Ammon's horn (tissue), 1 donor: ENCODE data around the gene LARP6.
A peak's percentile ranks its signal among the peaks of the same experiment; 100 is the strongest.
"Not testable (repeated sequence)": the region's sequence is repeated elsewhere in the genome, so short reads cannot be mapped to it uniquely, and the experiment has no call there.

Experiments
- DNase-seq: peaks from one replicate; pipeline ENCODE4 v3.0.0-alpha.2; 2016; ENCODE audit warnings: low spot score

The LARP6 gene

DNA sequence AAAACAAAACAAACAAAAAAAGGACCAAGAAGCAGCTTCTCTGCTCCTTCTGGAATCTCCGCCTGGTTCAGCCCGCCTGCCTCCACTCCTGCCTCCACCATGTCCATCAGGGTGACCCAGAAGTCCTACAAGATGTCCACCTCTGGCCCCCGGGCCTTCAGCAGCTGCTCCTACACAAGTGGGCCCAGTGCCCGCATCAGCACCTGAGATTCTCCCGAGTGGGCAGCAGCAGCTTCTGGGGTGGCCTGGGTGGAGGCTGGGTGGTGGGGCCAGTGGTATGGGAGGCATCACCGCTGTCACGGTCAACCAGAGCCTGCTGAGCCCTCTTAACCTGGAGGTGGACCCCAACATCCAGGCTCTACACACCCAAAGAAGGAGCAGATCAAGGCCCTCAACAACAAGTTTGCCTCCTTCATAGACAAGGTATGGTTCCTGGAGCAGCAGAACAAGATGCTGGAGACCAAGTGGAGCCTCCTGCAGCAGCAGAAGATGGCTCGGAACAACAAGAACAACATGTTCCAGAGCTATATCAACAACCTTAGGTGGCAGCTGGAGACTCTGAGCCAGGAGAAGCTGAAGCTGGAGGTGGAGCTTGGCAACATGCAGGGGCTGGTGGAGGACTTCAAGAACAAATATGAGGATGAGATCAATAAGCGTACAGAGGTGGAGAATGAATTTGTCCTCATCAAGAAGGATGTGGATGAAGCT, 4.8 kb upstream of the LARP6 start:
- not testable (repeated sequence) for DNase-seq

DNA sequence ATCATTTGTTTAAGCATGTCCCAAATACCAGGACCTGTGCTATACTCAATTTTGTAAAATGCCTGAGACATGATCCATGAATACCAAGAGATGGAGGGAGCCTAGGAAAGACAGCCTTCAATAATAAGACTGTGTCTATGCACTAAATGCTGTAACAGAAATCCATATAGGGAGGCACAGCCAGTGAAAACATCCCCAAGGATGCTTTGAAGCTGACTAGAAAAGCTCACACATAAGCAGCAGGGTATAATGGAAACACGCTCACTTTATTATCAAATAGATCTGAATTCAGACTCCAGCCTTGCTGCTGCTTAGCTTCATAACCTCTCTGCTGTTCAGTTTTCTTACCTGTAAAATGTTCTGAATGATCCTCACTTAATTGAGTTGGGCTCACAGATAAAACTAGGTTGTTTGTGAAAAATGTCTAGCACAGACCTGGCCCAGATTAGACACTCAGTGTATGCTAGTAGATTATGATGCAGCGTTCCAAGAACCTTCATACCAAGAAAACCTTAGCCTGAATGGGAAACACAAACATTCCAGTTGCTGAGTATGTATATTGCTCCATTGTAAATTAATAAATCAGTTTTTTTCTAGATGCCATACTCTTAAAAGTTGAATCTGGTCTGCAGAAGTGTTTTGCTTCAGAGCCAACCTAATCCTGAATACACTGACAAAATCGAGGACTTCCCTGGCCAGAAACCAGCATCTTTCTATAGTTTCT, 3.8 kb upstream of the LARP6 start:
- no peak for DNase-seq

DNA sequence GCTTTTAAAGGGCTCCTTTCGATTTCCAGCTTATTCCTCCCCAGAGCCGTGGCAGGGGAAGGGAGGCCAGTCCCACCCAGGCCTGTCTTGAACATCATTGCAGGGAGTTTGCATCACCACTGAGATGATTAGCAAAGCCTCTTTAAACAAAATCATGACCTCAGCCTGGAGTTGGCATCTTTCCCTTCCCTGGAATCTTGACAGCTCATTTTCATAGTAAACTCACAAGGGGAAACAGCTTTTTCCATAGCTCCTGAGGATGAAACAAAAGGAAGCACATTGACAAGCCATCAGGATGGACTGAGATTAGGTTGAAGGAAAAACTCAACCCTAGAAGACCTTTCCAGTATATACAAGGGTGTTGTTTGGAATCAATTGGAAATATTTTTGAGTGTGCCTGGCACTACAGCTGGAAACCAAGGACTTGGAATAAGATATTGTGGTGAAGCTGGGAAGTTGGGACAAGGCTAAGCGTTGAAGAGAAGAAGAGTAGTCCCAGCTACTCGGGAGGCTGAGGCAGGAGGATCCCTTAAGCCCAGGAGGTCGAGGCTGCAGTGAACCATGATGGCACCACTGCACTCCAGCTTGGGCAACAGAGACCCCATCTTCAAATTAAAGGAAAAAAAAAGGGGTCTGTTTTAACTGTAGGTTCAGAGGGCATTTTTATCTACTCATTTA, 3.1 kb upstream of the LARP6 start:
- DNase-seq = peak; percentile 74

DNA sequence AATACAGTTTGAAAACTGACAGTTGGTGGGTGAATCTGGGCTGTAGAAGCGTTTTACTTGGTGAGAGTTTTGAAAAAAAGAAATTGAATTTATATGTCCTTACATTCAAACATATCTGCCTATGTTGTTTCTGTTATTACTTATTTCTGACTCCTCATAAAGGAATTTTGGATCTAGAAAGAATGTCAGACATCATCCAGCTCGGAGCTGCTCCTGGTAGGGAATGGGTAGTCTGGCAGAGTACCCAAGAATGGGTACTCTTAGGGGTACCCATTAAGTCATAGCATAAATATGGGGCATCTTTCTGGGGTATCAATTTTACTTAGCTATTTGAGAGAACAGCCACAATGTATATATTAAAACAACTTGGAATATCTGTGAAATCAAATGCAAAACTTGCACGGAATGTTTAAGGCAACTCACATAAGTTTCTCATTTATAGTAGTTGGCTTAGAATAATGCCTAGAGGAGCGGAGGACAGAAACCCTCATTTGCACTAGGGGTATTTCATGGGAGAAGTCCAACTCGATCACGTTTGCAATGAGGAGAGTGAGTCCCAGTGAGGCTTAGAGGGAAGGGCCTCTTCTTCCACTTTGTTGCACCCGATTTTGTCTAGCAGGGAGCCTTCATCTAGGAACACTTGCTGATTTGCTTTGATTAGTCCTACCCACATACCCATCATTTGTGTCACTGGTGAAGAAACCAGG, 2.4 kb upstream of the LARP6 start:
- no peak for DNase-seq

DNA sequence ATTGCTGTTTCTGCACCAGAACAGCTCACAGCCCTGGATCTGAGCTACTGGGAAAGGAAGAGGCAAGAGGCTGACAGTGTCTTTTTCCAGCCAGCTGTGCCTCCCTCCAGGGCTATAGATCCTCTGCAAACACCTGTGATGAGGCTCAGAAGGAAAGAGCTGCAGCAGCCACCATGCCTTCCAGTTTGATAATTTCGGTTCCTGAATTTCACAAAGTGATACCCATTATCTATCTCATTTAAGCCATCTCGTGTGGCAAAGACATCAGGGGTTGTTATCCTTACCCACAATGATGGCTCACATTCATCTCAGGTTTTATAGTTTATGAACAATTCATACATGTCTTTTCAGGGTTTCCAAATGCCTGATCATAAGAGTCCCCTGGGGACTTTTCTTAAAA, 1.8 kb upstream of the LARP6 start:
- DNase-seq = no peak

DNA sequence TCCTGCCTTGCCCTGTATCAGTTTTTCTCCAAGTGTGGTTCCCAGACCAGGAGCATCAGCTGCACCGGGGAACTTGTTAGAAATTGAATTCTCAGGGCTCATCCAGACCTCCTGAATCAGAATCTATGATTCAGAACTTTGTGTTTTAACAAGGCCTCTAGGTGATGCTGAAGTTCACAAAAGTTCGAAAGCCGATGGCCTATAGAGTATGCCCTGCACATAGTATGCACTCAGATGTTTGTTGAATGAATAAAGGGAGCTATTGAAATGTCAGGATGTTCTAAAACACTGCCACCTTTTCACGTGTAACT, 664 bp upstream of the LARP6 start:
- peak; percentile 52 for DNase-seq

DNA sequence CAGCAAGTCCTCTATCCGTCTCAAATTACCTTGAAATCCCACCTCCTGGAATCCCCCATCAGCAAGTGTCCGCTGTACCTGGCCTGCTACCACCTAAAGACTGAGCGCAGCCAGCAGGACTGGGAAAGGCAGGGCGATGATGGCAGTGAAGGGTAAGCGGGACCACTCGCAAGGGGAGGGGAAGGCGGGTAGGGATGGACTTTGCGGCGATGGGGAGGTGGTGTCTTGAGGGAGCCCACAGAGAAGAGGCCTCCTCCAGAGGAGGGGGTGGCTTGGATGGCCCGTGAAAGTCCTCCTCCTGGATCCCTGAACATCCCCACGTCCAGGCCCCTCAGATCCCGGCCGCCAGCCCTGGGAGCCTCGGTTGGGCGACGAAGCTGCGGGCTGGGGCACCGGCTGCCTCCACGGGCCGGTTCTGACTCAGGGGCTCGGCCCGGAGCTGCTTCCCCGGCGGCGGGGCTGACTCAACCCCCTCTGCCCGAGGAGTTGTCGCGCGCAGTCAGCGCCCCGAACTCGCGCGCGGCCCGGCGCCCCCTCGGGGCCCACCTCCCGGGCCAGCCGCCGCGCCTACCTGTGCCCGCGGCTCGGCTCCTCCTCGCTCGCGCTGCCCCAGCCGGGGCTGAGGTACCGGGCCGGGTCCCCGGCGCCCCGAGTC, 512 bp downstream of the LARP6 start:
- DNase-seq = peak; percentile 49

DNA sequence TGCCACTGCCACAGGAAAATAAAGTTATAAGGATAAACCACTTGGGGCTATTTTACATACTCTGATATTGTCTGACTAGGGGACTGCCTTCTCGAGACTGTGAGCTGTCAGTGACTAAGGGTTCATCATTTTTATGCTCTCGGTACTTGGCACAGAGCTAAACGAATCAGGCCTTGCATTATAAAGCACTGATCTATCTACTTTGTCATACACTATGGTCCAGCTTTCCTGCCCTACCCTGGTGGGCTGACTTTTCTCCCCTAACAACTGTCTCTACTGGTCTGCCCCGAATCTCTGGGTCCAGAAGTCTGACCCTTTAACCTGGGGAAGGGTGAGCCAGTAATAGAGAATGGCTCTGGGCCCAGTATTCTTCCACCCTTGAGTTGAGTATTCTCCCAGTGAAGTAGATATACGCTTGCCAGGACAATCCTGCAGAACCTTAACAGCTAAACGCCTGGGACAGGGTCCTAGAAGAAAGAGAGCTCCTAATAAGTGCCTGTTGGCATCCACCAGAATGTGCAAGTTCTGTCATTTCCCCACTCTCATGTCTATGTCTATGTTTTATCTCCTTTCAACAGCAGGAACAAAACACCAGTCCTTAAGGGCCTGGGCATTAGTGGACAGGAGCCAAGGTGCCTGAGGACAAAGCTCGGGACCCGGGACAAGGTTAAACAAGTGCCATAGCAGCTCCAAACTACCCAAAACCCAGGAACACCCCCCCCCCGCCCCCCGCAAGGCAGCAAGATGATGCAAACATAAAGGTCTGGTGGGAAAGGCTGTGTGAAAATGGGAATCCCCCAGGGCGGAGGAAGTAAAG, 1.2 kb downstream of the LARP6 start:
- no peak for DNase-seq

DNA sequence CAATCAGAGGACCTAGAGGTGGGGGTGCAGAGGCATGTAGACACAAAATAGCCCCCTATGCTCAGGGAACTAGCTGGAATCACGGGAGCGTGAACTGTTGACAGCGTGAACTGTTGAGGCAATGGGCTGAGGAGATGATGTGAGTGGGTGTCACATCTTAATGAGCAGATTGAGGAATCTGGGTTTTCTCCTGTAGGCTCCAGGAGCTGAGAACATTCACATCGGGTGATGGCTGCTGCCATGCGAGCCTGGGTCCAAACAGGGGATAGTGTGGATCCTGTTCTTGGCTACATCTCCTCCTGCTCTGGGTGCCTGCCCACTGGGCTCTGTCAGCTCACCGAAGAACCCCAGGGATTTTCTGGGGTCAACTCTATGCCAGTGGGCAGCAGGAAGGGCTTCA, 2.1 kb downstream of the LARP6 start:
- no peak for DNase-seq

DNA sequence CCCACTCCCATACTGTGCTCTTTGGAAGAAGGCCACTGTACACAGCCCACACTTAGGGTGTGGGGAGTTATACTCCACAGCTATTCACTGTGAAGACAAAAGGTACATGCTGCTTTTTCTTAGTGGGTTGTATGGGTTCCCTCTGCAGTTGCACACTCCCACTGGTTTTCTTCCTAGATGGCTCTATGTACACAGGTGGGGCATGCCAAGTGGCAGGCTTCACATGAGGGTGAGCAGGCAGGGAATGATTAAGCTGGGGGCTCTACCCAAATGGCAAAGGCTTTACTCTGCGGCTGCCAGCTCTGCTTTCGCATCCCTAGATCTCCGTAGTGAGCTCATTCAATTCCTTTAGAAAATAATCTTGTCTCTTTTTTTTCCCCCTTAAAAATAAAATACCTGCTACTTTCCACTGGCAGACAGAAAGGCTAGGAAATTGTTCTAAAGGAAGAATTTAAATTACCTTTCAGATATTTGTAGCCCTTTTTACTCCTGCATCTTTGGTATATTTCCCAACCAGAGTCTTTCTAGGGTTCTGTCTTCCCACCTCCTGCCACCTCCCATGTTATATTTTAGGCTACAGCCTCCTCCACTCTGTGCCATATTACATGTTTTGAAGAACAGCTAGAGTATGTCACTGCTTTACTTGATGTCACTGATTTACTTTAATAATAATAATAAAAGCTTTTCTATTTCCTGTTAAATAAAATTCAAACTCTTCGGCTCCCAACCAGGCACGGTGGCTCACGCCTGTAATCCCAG, 8.2 kb downstream of the LARP6 start:
- no peak for DNase-seq

DNA sequence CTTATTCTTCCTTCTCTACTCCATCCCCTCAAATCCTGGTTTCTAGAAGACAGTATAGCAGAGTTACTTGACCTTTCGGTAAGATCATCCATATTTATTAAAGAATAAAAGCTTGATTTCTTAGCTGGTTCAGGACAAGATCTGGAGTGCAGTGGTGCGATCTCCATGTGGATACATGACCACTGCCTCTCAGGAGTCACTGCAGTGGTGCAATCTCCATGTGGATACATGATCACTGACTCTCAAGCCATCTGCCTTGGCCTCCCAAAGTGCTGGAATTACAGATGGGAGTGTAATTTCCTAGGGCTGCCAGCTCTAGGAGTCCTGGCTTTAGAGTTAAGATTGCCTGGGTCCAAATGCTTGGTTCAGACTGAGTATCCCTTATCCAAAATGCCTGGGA, 16.5 kb downstream of the LARP6 start:
- DNase-seq = no peak

DNA sequence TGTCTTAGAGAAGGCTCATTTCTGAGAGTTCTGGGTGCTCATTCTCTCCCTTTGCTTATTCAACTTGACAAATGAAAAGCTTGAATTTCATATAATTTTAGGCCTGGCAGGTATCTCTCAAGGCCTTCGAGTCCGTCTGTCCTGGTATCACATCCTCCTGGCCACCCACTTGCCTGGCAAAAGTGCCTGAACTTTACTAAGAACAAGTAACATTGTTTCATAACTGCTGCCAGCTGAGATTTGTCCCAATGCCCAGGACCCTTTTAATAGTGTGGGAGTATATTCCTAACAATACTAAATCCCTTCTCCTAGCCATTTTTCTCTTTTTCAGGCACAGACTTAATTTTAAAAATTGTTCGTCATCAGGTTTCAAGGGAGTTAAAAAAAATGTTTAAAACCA, 18.1 kb downstream of the LARP6 start:
- no peak for DNase-seq

DNA sequence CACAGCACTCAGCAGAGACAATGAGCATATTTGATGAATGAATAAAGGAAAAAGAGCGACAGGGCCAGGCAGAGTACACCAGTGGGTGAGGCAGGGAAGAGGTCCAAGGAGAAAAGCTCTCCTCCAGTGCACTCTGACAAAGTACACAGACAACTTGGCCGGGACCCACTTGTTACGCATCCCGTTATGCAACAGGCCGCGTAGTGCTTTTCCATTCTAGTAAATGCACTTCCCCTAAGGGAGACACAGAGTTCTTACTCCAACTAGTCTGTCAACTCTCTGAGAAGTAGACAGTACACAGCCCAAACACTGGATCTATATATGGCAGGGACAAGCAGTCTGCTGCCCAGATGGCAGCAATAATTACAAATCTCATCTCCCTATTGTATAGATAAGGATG, 18.5 kb downstream of the LARP6 start:
- DNase-seq = peak; percentile 75

DNA sequence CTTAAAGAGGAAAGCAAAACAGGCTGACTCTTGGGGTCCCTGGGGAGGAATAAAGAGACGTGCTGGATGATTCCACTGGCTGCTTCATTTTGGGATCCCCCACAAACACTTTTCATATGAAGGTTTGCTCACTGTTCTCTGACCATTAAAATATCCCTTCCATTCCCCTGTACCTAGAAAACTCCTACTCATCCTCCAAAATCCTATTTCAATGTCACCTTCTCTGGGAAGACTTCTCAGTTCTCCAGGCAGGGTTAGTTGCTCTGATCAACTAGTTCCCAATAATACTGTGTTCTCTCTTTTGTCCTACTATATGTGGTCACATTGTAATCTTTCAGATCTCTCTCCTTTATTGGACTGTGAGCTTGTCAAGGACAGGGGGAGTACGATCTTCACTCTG, 19.0 kb downstream of the LARP6 start:
- DNase-seq = no peak

DNA sequence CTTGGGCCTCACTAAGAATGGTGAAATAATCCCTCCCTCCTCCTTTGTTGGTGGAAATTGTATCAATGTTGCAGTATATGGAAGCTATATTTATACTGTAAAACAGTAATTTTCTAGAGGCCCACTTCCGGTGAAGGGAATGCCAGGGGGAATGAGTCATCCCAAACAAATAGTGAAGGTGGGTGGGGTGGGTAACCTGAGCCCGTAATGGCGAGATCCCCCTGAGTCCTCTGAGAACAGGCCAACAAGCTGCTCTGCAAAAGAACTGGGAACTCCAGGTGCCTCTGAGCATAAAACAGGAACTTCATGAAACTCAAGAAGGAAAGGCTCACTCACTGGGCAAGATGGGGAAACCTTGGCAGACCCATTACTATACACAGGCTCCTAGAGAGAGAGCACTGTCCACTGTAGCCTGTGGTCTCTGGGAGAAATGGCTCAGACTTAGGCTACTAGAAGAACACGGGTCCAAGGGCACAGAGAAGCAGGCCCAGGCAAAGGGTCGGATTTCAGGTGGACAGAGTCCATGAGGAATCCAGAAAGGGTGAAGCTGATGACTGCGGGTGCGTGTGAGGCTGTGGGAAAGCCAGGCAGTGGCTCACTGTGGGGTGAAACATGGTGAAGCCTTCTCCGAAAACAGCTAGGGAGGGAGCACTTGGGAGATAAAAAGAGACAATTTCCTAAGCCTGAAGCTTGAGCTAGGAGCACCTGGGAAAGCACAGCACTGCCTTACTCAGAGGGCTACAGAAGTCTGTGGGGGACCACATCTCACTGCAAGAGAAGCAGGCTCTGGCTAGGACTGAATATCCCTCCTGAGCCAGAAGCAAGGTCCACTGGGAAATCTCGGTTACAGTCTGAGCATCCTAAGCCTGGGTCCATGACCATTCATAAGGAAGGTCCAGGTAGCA, 19.8 kb downstream of the LARP6 start:
- no peak for DNase-seq

DNA sequence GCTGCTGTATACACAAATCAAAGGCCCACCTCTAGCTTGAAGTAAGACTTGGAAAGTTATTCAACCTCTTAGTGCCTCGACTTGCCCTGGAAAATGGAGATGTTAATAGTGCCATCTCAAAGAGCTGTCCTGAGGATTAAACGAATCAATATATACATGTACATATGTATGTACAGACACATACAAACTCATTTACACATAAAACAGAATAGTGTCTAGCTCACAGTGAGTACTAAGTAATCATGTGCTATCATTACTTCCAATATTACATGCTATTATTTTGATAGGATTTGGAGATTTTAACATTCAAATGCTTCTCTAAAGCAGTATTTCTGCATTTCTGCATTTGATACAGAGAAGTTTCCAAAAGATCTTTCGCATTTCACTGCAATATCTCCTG, 20.5 kb downstream of the LARP6 start:
- DNase-seq = no peak

DNA sequence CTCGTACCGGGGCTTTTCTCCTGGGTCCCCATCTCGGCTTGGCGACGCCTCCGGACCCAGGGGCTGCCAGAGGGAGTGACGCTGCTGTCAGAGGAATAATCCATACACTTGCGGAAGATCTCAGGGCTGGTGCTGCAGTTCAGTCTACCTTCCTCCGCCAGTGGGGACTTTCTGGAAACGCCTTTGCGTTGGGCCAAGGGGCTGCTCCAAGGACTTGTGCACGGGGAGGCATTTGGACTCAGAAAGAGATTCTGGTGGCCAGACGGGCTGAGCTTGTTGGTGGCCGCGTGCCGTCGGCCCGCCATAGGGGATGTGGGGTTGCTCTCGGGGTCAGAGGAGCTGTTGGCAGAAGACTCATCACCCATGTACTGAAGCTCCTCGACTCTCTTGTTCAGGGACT, 21.8 kb downstream of the LARP6 start:
- no peak for DNase-seq

DNA sequence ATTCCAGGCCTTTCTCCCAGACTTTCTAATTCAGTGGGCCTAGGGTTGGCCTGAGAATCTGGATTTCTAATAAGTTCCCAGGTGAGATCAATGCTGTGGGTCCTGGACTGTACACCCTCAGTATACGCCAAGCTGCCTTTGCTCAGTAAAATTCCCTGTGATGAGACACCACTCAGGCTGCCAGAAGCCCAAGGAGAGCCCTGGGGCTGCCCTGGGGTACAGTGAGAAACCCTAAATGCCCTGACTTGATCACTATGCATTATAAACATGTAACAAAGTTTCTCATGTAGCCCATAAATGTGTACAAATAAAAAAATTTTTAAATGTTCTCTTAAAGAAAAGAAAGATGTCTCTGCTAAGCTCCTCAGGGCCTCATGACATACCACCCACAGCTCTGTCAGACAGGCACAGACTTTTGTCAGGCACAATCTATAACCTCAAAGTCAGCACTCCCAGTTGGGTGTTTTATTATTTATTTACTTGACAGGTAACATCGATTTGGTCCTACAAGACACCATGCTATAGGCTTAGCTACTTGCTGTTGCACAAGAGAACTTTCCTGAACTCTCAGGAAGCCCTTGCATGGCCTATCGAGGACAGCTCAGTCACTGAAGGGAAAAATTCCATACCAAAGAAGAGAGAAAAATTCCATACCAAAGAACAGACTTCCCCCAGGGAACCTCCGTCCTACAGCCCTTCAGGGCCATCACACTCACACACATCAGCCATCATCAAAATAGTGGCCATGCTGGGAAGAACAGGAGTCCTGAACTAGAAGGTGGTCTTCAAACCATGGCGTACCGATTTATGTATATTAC, 22.7 kb downstream of the LARP6 start:
- no peak for DNase-seq

DNA sequence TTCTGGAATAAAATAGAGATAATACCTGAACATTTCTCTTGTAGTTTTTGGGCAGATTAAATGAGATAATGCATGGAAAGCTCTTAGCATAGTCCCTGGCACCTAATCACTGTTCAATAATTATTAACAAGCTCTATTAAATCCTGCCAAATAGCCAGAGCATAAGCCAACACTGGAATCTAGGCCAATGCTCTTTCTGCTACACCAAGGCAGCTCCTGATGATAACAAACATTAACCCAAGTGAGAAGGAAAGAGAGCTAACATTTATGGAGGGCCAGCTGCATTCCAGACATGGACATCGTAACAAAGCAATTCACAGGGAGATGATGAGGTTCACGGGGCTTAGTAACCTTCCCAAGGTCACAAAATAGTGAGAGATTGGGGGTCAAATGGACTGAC, 23.3 kb downstream of the LARP6 start:
- no peak for DNase-seq
